GM19043 (cell line): ENCODE measurements around the gene SLC30A3.

Source experiments
- ATAC-seq: cut with Tn5 transposase; IDR thresholded peaks from one replicate; pipeline ENCODE4 v1.9.1; 2021; ENCODE audit warnings: low read depth; ENCODE audit not compliant: unreplicated experiment

The SLC30A3 gene

DNA sequence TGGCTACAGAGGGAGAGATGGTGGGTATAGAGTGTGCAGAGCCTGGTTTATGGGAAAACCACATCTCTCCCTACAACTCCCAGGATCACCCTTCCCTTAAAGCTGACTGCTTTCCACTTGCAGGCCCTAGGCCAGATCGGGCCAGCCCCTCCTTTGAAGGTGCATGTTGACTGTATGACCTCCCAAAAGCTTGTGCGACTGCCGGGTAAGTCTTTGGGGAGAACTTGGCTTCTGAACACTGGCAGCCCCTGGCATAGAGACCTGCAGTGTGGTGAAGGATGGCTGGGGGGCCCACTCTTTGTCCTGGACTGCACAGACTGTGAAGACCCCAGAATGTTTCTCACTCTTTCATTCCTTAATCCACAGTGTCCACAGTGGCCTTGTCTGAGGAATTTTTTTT is 26.2 kb downstream of the SLC30A3 start:
- no peak for ATAC-seq

DNA sequence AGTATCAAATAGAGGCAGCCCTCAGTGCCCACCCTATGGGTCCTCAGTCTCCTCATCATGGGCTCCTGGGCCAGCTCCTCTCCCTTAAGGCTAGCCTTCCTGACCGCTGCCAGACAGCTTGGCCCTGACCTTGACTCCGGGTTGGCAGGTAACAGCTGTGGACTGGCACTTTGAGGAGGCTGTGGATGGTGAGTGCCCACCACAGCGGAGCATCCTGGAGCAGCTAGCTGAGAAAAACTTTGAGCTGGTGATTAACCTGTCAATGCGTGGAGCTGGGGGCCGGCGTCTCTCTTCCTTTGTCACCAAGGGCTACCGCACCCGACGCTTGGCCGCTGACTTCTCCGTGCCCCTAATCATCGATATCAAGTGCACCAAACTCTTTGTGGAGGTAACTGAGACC is 26.7 kb downstream of the SLC30A3 start:
- ATAC-seq: no peak

DNA sequence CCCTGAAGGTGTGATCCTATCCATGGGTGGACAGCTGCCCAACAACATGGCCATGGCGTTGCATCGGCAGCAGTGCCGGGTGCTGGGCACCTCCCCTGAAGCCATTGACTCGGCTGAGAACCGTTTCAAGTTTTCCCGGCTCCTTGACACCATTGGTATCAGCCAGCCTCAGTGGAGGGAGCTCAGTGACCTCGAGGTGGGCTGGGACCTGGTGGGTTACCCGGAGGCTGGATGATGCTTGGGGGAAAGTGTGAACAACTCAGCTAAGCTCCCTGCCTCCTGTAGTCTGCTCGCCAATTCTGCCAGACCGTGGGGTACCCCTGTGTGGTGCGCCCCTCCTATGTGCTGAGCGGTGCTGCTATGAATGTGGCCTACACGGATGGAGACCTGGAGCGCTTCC is 29.5 kb downstream of the SLC30A3 start:
- no peak for ATAC-seq

DNA sequence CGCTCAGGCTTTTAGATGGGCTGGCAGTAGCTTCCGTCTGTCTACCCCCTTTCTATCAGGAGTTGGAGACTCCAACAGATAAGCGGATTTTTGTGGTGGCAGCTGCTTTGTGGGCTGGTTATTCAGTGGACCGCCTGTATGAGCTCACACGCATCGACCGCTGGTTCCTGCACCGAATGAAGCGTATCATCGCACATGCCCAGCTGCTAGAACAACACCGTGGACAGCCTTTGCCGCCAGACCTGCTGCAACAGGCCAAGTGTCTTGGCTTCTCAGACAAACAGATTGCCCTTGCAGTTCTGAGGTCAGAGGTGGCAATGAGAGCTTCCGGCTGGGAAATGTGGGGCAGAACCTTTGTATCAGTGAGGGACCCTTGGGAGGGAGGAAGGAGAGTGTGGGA is 30.9 kb downstream of the SLC30A3 start:
- no peak for ATAC-seq

DNA sequence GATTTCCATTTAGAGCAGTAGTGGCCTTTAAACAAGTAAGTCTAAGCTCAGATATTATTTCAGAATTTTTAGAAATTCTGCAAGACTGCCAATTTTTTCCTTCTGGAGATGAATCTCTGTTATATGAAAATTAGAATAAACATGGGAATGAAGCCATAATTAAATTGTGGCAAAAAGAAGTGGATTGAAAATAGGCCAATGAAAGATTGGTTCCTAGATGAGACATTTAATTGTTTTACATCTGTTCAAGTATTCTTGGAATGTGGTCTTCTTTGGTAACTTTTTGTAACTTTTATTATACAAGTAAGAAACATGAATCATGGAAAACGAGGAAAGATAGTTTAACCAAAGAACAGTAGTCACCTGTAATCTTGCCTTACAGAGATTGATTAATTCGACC is 35.3 kb downstream of the SLC30A3 start:
- ATAC-seq: no peak

DNA sequence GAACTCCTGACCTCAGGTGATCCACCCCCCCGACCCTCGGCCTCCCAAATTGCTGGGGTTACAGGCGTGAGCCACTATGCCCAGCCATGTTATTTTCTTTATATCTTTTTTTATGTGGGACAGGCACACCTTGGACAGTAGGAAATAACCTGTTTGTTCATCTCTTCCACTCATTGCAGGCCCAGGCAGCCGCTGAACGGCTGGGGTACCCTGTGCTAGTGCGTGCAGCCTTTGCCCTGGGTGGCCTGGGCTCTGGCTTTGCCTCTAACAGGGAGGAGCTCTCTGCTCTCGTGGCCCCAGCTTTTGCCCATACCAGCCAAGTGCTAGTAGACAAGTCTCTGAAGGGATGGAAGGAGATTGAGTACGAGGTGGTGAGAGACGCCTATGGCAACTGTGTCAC is 37.3 kb downstream of the SLC30A3 start:
- no peak for ATAC-seq

DNA sequence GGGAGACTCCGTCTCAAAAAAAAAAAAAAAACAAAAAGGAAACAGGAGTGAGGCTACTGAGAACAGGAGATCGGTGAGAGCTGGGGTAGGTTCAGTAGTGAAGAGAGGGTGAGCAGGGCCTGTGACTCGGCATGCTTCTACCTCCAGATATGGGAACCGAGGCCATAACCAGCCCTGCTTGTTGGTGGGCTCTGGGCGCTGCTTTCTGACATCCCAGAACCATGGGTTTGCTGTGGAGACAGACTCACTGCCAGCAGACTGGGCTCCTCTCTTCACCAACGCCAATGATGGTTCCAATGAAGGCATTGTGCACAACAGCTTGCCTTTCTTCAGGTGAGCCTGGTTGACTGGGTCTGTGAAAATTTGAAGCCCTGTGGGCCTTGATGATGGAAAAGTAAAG is 39.4 kb downstream of the SLC30A3 start:
- no peak for ATAC-seq

DNA sequence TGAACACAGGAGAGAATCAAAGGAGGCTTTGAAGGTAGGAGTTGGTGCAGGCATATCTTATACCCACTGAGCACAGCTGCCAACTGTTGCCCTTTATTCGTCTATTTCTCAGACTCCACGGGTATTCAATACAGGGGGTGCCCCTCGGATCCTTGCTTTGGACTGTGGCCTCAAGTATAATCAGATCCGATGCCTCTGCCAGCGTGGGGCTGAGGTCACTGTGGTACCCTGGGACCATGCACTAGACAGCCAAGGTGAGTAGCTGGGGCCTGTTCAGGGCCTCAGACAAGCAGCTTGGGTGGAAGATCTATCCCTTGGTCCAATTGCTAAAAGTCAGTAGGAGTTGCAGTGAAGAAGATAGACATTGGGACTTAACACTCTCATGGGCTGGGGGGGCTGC is 40.4 kb downstream of the SLC30A3 start:
- ATAC-seq: no peak

DNA sequence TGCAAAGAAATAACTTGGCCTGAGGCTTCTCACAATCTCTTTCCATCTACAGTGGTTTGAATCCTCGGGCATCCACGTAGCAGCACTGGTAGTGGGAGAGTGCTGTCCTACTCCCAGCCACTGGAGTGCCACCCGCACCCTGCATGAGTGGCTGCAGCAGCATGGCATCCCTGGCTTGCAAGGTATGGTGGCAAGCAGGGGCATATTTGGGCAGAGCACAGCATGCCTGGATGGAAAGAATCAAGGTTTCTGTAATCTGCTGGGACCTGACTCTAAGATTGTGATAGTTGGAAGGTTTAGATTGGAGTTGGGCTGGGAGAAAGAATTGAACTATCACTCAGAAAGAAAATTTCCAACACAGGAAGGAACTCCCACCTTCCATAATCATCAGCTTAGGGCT is 41.7 kb downstream of the SLC30A3 start:
- no peak for ATAC-seq

DNA sequence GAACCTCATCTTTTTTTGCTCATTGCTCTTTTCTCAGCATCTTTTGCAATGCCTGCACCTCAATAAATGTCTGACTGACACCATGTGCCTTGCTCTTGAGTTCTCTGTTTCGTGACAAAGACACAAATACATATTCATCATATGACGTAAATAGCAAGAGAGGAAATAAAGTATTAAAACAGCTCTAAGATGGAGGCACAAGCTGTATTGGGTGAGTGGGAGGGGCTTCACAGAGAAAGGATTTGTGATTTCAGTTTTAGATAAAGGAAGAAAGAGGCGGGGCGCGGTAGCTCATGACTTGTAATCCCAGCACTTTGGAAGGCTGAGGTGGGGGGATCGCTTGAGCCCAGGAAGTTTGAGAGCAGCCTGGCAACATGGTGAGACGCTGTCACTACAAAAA is 42.8 kb downstream of the SLC30A3 start:
- no peak for ATAC-seq

DNA sequence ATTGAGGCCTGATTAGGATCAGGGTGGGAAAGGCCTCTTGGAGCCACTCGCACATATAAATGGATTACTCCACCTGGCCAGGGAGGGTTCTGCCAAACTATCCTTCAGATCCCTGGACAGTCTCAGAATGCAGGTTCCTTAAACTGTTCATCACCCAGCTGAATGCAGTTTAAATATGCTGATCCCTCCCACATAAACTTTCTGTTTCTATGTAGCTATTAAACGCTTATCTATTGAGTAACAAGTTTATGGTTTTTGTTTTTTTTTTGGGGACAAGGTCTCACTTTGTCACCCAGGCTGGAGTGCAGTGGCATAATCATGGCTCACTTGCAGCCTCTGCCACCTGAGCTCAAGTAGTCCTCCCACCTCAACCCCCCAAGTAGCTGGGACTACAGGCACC is 43.8 kb downstream of the SLC30A3 start:
- no peak for ATAC-seq

DNA sequence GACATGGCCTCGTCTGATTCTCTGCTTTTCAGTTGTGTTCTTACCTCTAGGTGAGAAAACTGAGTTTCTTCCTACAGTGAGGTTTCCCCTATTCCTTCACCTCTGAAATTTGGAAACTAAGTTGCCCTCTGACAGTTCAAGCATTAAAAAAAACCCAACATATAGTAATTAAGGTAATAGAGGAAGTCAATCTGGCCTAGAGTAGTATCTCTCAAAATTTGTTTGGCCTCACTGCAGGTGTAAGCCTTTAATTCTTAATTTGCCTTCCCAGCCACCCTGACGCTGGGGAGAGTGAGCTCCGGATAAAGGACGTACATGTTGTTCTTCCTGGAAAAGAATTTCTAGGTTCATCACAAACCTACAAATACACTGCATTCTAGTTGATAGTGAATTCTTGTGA is 44.2 kb downstream of the SLC30A3 start:
- ATAC-seq: no peak

DNA sequence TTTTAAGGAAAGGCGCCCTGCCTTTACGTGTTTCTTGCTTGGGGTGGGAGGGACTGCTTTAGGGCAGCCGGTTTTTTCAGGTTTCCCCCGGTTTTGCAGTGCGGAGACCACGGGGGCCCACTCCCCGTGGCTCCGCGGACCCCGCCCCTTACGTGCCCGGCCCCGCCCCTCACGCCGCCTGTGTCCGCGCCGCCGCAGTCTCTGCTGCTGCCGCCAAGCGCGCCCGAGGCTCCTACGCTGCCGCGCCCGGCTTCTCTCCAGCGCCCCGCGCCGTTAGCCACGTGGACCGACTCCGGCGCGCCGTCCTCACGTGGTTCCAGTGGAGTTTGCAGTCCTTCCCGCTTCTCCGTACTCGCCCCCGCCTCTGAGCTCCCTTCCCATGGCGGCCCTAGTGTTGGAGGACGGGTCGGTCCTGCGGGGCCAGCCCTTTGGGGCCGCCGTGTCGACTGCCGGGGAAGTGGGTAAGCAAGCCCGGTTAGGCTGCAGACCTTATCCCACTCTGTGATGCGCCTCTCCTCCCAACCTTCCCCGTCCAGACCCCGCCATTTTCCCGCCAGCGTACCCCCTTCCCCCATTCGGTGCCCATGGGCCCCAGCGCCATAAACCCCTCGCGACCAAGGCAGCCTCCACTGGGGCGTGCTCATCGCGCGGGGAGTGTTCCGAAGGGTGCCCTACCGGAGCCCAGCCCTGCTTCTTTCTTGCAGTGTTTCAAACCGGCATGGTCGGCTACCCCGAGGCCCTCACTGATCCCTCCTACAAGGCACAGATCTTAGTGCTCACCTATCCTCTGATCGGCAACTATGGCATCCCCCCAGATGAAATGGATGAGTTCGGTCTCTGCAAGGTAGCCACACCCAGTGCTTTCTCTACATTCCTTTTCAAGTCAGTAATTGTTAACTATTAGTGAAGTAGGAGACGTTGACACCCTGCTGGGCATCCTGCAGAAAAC is 45.4 kb downstream of the SLC30A3 start, which contains the start of gene CAD:
Gene CAD (plus strand): TSS at position 197 of the 949 bp plus-strand sequence. CDS start 183 bp downstream, at position 380.
- ATAC-seq: peak; percentile 76

DNA sequence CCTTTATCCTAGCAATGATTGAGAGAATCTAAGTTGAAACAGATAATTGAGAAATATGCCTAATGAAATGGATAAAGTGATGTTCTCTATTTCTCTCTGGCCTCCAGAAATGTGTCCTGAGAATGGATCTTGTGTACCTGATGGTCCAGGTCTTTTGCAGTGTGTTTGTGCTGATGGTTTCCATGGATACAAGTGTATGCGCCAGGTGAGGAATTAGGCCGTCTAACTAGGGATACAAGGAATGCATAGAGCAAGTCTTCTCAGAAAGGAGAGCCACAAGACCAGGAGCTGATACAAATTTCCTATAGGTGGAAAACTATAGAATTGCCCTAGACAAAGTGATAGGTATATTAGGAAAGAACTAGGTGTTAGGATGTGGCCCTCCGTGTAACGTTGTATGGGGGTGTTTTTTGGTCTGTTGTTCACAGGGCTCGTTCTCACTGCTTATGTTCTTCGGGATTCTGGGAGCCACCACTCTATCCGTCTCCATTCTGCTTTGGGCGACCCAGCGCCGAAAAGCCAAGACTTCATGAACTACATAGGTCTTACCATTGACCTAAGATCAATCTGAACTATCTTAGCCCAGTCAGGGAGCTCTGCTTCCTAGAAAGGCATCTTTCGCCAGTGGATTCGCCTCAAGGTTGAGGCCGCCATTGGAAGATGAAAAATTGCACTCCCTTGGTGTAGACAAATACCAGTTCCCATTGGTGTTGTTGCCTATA is 46.3 kb downstream of the SLC30A3 start:
- ATAC-seq: no peak

DNA sequence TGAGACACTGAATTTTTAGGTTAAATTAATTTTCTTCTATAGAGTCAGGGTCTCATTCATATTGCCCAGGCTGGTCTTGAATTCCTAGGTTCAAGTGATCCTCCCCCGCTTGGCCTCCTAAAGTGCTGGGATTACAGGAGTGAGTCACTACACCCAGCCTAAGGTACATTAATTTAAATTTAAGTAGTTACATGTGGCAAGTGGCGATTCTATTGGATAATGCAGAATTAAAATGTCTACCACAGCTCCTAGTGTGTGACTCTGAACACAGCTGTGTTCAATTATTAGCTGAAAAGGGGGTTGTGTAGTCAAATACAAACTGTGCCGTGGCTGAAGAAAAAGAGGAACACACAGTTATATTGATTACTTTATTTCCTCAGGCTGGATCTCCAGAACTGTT is 47.9 kb downstream of the SLC30A3 start:
- ATAC-seq: no peak

DNA sequence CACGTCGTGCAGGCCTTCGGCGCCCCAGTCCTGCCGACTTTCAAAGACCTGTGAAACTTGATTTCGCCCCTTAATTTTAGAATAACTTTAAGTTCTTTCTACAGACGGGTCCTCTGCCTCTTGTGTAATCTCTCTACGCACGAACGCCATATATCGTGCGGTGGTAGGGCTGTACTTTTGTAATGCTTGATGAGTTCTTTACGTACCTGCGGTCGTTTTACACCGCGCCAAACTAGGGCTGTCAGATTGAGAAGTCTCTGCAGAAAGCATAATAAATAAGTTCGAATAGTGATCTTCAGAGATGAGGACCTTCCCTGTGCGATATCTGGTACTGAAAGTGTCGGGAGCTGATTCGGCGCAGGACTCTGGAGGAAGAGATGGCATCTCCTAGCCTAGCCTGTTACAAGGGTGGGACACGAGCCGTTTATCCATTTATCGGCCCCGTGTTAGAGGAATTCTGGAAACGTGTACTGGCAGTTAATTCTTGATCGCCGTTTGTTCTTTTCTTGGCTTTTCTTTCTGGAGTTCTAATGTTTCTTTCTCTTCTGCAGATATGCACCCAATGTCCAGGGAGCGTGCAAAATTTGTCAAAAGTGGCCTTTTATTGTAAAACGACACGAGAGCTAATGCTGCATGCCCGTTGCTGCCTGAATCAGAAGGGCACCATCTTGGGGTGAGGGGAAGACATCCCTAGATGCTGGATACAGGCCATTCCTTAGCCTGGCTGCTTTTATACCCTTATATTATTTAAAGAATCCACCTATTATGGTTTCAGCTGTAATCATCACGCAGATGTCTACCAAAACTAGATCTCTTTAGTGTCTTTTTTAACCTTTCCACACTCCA is 50.0 kb downstream of the SLC30A3 start:
- ATAC-seq: no peak

DNA sequence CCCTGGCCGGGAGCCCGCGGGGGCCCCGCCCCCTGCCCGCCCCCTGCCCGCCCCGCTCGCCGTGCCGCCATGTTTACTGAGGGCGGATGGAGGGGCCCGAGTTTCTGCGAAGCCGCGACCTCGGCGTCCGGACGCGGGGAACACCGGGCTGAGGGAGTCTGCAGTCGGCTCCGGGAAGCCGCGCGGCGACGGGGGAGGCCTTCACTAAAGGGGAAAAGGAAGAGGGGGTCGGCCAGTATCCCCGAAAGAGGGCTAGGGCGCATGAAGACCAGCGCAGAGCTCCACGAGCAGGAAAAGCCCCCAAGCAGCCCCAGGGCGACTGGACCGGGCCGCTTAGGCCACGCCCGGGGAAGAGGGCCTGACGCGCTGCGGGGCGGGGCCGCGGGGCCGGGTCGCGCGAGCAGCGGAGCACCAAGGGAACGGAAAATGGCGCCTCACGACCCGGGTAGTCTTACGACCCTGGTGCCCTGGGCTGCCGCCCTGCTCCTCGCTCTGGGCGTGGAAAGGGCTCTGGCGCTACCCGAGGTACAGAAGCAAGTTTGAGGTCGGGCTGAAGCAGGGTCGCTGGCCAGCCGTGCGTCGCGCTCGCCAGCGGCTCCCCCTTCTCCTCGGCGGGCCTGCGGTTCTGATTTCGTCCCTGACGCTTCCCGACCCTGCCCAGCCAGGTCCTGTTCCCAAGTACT is 50.8 kb downstream of the SLC30A3 start, which contains the start of the genes ATRAID and SLC5A6:
Gene ATRAID (plus strand): TSS at position 99 of the 683 bp plus-strand sequence. CDS start 328 bp downstream, at position 427.
Gene SLC5A6 (minus strand): TSS at position 326 of the 683 bp plus-strand sequence. CDS start 4,618 bp downstream, outside the sequence.
- ATAC-seq: peak; percentile 74

DNA sequence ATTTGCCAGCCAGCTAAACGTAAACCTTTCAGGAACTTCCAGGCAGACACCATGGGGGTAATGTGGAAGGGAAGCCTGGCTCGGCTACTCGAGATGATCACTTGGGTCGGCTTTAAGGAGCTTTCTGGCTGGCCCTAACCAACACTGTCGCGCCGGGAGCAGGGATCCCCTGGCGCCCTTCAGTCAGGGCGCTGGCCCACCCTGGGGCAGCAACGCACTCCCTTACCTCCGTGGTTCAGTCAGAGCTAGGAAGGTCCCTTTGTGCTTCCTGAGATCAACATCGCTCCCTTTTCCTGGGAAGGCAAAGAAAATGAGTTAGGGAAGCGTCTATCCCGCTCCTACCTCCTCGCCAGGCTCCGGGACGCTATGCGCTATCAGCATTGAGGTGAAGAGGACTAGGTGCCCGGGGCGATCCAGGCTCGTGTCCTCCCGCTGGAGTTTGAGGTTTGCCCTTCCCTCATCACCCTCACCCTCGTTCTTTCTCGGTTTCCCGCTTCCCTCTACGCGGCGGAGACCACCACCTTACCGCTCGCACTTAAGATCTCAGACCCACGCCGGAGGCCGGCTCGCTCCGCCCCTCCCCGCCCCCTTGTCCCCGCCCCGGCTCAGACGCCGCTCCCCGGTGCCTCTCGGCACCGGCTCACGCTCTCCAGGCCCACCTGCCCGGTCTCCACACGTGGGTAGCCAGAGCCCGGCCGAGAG is 51.5 kb downstream of the SLC30A3 start:
- no peak for ATAC-seq

DNA sequence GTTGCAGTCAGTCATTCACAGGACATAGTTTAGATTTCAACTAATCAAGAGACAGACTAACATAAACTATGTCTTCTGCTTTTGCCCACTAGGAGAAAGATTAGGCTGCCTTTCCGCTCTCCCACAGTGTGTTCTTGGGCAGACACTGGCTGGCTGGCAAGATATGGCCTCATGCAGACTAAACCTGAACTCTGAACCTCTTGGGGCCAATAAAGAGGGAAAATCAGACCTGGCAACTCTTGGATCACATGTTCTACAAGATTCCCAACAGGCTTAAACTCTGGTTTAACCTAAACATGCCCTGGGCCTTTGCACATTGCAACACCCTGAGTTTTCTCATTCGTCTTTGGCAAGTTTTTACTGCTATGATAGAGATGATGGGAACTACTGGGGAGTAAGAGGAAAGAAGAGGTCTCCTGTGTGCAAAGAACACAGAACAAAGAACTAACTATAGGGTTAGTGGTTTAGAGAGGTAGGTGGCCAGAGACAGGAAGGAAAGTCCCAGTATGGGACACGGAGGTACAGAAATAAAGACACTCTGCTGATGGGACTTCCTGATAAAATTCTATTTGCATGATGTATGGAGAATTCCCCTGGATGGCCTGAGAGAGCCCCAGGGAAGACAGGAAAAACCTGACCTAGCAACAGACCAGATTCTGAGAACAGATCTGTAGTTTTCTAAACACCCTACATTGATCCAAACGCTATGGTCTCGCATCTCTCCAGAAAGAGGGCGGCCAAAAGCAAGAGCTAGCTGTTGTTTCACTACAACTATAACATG is 53.0 kb downstream of the SLC30A3 start:
- no peak for ATAC-seq
